HepG2 (cell line): ENCODE data around the gene SRBD1.

Source experiments
- EZH2 ChIP-seq: conservative IDR thresholded peaks from 2 replicates; pipeline ENCODE4 v1.6.1; 2012; ENCODE audit warnings: mild to moderate bottlenecking, low read depth, low read length, moderate library complexity
- FOXK2 ChIP-seq: fragments of 450-650 bp; IDR thresholded peaks from 2 replicates; pipeline ENCODE4 v1.6.1; 2016
- KLF9 ChIP-seq: IDR thresholded peaks from 2 replicates; pipeline ENCODE4 v1.6.1; 2016; ENCODE audit warnings: low read depth
- MXI1 ChIP-seq: IDR thresholded peaks from 3 replicates; pipeline ENCODE4 v1.6.1; 2012; ENCODE audit warnings: low read depth, low read length, inconsistent platforms, borderline replicate concordance
- PAWR ChIP-seq: sonication (generic); formaldehyde crosslinking; IDR thresholded peaks from 2 replicates; pipeline ENCODE4 v1.4.0; 2020; ENCODE audit warnings: missing genetic modification reagents, mild to moderate bottlenecking, borderline replicate concordance
- POLR2A ChIP-seq, 2 experiments: IDR thresholded peaks; 2 replicates each; pipeline ENCODE4 v1.6.1; 2011; ENCODE audit warnings: low read depth in 2 of 2, low read length in 2 of 2, mild to moderate bottlenecking in 1 of 2, moderate library complexity in 1 of 2; ENCODE audit not compliant: insufficient read depth in 1 of 2
- SNAPC5 ChIP-seq: sonication (generic); formaldehyde crosslinking; IDR thresholded peaks from 2 replicates; pipeline ENCODE4 v1.8.1; 2023; ENCODE audit warnings: mild to moderate bottlenecking, missing genetic modification reagents, borderline replicate concordance
- TCF7L2 ChIP-seq: IDR thresholded peaks from 2 replicates; pipeline ENCODE4 v1.6.1; 2011; ENCODE audit warnings: mild to moderate bottlenecking, low read depth, low read length, moderate library complexity
- ZFP41 ChIP-seq: sonication (generic); formaldehyde crosslinking; IDR thresholded peaks from 2 replicates; pipeline ENCODE4 v1.4.0; 2020; ENCODE audit warnings: mild to moderate bottlenecking, missing genetic modification reagents, borderline replicate concordance
- ZNF430 ChIP-seq: sonication (generic); formaldehyde crosslinking; IDR thresholded peaks from 2 replicates; pipeline ENCODE4 v1.9.0; 2021; ENCODE audit warnings: mild to moderate bottlenecking, missing genetic modification reagents
- TF ChIP-seq, protein P1 (sequence below): sonication (generic); formaldehyde crosslinking; IDR thresholded peaks from 2 replicates; pipeline ENCODE4 v1.5.0; 2020; ENCODE audit warnings: mild to moderate bottlenecking, missing genetic modification reagents, moderate library complexity

DNA sequence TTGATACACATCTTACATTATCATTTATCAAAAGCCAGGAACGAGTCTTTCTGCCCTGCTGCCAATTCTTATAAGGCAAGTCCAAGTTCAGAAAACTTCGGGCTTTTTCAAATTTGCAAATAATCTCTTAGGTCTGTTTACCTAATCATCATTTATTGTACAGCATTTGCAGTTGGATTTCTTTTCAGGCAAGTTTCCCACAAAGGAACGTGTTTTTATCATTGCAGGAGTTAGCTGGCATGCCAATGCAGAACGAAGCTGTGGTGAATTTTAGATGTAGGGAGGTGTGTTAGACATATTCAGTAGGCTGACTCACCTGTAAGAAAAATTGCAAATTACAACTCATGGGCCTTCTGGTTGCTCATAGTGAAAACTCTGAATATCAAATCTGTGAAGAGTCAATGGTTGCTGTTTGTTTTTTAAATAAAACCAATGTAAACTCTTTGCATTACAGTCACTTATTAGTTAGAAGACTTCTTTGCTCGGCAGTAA is 209.6 kb downstream of the SRBD1 start:
- TF ChIP-seq SNAPC5, result no peak
- TF ChIP-seq, protein P1, sequence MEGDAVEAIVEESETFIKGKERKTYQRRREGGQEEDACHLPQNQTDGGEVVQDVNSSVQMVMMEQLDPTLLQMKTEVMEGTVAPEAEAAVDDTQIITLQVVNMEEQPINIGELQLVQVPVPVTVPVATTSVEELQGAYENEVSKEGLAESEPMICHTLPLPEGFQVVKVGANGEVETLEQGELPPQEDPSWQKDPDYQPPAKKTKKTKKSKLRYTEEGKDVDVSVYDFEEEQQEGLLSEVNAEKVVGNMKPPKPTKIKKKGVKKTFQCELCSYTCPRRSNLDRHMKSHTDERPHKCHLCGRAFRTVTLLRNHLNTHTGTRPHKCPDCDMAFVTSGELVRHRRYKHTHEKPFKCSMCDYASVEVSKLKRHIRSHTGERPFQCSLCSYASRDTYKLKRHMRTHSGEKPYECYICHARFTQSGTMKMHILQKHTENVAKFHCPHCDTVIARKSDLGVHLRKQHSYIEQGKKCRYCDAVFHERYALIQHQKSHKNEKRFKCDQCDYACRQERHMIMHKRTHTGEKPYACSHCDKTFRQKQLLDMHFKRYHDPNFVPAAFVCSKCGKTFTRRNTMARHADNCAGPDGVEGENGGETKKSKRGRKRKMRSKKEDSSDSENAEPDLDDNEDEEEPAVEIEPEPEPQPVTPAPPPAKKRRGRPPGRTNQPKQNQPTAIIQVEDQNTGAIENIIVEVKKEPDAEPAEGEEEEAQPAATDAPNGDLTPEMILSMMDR (CRISPR knock-in tag), result no peak
- TF ChIP-seq PAWR (CRISPR knock-in tag), result no peak
- TF ChIP-seq ZNF430 (CRISPR knock-in tag), result no peak
- TF ChIP-seq FOXK2, result no peak
- TF ChIP-seq EZH2, result no peak
- TF ChIP-seq KLF9 (CRISPR knock-in tag), result no peak
- TF ChIP-seq TCF7L2, result no peak
- no peak for TF ChIP-seq ZFP41
- no peak for TF ChIP-seq MXI1
- TF ChIP-seq POLR2A (IDR thresholded peaks at IDR 0.05; ENCODE audit: insufficient read depth in 1 of 2, low read depth in 2 of 2, low read length in 2 of 2), result no peak
